HepG2 (cell line): ENCODE data around the gene DEPDC5. TPM values are rescaled to one million over a fixed set of nuclear protein-coding genes. Genes with fewer than 3 reads are reported as not detected.

Experiments
- AKAP8 ChIP-seq: sonication (generic); formaldehyde crosslinking; IDR thresholded peaks from 2 replicates; pipeline ENCODE4 v1.5.1; 2020; ENCODE audit warnings: mild to moderate bottlenecking, missing genetic modification reagents
- IKZF1 ChIP-seq: fragments of 450-650 bp; IDR thresholded peaks from 2 replicates; pipeline ENCODE4 v1.7.1; 2016
- MTF1 ChIP-seq: sonication (generic); formaldehyde crosslinking; IDR thresholded peaks from 2 replicates; pipeline ENCODE4 v1.5.0; 2020; ENCODE audit warnings: missing genetic modification reagents
- PITX1 ChIP-seq: sonication (generic); formaldehyde crosslinking; IDR thresholded peaks from 2 replicates; pipeline ENCODE4 v1.5.1; 2020; ENCODE audit warnings: mild to moderate bottlenecking, missing genetic modification reagents
- SSRP1 ChIP-seq: IDR thresholded peaks from 2 replicates; pipeline ENCODE4 v1.6.1; 2016; ENCODE audit warnings: control low read depth
- ZBTB7B ChIP-seq: sonication (generic); formaldehyde crosslinking; IDR thresholded peaks from 2 replicates; pipeline ENCODE4 v1.4.0; 2020; ENCODE audit warnings: missing genetic modification reagents
- ZNF432 ChIP-seq: sonication (generic); formaldehyde crosslinking; IDR thresholded peaks from 2 replicates; pipeline ENCODE4 v1.5.0; 2020; ENCODE audit warnings: missing genetic modification reagents, mild to moderate bottlenecking, borderline replicate concordance
- ZNF629 ChIP-seq: sonication (generic); formaldehyde crosslinking; conservative IDR thresholded peaks from 2 replicates; pipeline ENCODE4 v1.5.0; 2020; ENCODE audit warnings: missing genetic modification reagents
- polyA plus RNA-seq, 8 experiments: library from polyadenylated mRNA; depleted of rRNA in 3 of 8; stranded (reverse) in 7 of 8; unstranded in 1 of 8; fragments of >200 nt; fragmentation: Illumina TruSeq in 4 of 8; extraction: Trizol in 4 of 8; gene quantifications; 2 replicates each; pipeline versions ENCODE4 v1.2.1 to v1.2.3, GENCODE V29; 2011 to 2016; ENCODE audit warnings: low read depth in 4 of 8, missing spikeins in 1 of 8, mixed read lengths in 1 of 8; ENCODE audit not compliant: insufficient read depth in 1 of 8
- total RNA-seq, 5 experiments: library from RNA; depleted of rRNA; stranded (reverse); fragments of >200 nt; fragmentation: Illumina TruSeq; extraction: Trizol; gene quantifications; 2 replicates each; pipeline ENCODE4 v1.2.3, GENCODE V29; 2016; ENCODE audit warnings: low read depth in 1 of 5
- TF ChIP-seq, protein P1 (sequence below): sonication (generic); formaldehyde crosslinking; IDR thresholded peaks from 2 replicates; pipeline ENCODE4 v1.4.0; 2020; ENCODE audit warnings: low read depth, missing genetic modification reagents
- TF ChIP-seq, protein P2 (sequence below): sonication (generic); formaldehyde crosslinking; IDR thresholded peaks from 2 replicates; pipeline ENCODE4 v1.4.0; 2020; ENCODE audit warnings: missing genetic modification reagents, borderline replicate concordance
- TF ChIP-seq, protein P3 (sequence below): IDR thresholded peaks from 2 replicates; pipeline ENCODE4 v1.6.1; 2012; ENCODE audit warnings: low read length, improper control_type of control experiment

DEPDC5 gene
- total and polyA plus RNA-seq, 2 of the 13 experiments (the other 11 are each of a cell fraction or from before 2014, with no cell fraction given), result 9.8 to 12.4 TPM

DNA sequence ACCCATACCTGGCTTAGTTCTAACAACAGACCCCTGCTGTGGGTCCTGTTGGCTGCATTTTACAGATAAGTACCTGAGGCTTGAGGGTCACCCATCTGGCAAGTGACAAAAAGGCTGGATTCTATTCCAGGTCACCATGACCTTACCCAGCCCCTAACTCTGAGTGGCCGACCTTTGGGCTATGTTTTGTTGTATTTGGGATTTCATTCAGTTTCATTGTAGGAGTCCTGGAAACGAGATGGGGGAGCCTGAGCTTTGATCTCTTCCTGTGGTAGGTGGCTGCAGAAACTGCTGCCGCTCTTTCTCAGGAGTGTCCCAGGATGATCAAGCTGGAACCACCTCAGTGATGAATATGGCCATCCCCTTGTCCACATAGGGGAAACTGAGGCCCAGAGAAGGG lies 165.9 kb downstream of the DEPDC5 start (continued):
- TF ChIP-seq, protein P1, sequence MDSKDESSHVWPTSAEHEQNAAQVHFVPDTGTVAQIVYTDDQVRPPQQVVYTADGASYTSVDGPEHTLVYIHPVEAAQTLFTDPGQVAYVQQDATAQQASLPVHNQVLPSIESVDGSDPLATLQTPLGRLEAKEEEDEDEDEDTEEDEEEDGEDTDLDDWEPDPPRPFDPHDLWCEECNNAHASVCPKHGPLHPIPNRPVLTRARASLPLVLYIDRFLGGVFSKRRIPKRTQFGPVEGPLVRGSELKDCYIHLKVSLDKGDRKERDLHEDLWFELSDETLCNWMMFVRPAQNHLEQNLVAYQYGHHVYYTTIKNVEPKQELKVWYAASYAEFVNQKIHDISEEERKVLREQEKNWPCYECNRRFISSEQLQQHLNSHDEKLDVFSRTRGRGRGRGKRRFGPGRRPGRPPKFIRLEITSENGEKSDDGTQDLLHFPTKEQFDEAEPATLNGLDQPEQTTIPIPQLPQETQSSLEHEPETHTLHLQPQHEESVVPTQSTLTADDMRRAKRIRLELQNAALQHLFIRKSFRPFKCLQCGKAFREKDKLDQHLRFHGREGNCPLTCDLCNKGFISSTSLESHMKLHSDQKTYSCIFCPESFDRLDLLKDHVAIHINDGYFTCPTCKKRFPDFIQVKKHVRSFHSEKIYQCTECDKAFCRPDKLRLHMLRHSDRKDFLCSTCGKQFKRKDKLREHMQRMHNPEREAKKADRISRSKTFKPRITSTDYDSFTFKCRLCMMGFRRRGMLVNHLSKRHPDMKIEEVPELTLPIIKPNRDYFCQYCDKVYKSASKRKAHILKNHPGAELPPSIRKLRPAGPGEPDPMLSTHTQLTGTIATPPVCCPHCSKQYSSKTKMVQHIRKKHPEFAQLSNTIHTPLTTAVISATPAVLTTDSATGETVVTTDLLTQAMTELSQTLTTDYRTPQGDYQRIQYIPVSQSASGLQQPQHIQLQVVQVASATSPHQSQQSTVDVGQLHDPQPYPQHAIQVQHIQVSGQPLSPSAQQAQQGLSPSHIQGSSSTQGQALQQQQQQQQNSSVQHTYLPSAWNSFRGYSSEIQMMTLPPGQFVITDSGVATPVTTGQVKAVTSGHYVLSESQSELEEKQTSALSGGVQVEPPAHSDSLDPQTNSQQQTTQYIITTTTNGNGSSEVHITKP (CRISPR knock-in tag), result no peak
- TF ChIP-seq ZNF629, result no peak
- TF ChIP-seq AKAP8, result 0 out of 2 replicates have a peak, but pooled peaks have one; percentile 41
- TF ChIP-seq PITX1 (CRISPR knock-in tag), result peak; percentile 49
- no peak for TF ChIP-seq MTF1 (CRISPR knock-in tag)
- no peak for TF ChIP-seq ZBTB7B (CRISPR knock-in tag)
- TF ChIP-seq SSRP1 (CRISPR knock-in tag), result no peak
- TF ChIP-seq, protein P2, sequence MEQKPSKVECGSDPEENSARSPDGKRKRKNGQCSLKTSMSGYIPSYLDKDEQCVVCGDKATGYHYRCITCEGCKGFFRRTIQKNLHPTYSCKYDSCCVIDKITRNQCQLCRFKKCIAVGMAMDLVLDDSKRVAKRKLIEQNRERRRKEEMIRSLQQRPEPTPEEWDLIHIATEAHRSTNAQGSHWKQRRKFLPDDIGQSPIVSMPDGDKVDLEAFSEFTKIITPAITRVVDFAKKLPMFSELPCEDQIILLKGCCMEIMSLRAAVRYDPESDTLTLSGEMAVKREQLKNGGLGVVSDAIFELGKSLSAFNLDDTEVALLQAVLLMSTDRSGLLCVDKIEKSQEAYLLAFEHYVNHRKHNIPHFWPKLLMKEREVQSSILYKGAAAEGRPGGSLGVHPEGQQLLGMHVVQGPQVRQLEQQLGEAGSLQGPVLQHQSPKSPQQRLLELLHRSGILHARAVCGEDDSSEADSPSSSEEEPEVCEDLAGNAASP, result peak; percentile 33; the same call in 1 of the 2 replicates
- TF ChIP-seq IKZF1, result no peak
- no peak for TF ChIP-seq ZNF432 (CRISPR knock-in tag)
- TF ChIP-seq, protein P3, sequence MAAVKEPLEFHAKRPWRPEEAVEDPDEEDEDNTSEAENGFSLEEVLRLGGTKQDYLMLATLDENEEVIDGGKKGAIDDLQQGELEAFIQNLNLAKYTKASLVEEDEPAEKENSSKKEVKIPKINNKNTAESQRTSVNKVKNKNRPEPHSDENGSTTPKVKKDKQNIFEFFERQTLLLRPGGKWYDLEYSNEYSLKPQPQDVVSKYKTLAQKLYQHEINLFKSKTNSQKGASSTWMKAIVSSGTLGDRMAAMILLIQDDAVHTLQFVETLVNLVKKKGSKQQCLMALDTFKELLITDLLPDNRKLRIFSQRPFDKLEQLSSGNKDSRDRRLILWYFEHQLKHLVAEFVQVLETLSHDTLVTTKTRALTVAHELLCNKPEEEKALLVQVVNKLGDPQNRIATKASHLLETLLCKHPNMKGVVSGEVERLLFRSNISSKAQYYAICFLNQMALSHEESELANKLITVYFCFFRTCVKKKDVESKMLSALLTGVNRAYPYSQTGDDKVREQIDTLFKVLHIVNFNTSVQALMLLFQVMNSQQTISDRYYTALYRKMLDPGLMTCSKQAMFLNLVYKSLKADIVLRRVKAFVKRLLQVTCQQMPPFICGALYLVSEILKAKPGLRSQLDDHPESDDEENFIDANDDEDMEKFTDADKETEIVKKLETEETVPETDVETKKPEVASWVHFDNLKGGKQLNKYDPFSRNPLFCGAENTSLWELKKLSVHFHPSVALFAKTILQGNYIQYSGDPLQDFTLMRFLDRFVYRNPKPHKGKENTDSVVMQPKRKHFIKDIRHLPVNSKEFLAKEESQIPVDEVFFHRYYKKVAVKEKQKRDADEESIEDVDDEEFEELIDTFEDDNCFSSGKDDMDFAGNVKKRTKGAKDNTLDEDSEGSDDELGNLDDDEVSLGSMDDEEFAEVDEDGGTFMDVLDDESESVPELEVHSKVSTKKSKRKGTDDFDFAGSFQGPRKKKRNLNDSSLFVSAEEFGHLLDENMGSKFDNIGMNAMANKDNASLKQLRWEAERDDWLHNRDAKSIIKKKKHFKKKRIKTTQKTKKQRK, result no peak
